ENCODE measurements around the gene DNMT3B. TPM values are rescaled to one million over a fixed set of nuclear protein-coding genes. Genes with fewer than 3 reads are reported as not detected.

DNMT3B gene
- polyA plus RNA-seq, 3 donors = 0.39 to 0.44 TPM; not detected in 1

DNA sequence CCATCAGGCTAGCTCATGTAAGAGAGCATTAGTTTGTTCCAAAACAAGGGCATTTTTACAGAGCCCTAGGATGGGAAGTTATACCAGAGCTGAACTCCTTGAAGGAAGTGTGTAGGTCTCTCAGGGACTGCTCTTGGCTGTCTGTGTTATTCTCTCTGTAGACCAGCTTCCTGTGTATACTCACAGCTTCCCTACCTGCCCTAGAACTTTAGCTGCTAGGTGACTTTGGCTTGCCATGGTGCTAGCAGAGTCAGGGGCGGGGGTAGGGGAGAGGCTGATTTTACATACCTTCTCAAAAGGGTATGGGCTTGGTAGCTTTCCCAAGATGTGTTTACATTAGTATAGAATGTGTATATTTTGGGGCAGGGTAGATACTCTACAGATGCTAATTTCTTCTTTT lies 75.0 kb downstream of the DNMT3B start:
- Histone ChIP-seq H3K79me2 (ENCODE audit: insufficient read depth, low read length) (peaks cover 68% of the 10 kb centered on the region), H4K20me1 (ENCODE audit: insufficient read depth, low read length) (peaks cover 87% of the 10 kb centered on the region), H3K9ac (ENCODE audit: insufficient read depth, low read length, poor library complexity, severe bottlenecking) (no peak overlapping the region), H2AFZ (ENCODE audit: insufficient read depth, low read depth, low read length, poor library complexity, severe bottlenecking) (no peak overlapping the region), H3K27me3 (ENCODE audit: control insufficient read depth in 2 of 2, insufficient read depth in 2 of 2, low read length in 2 of 2) (no peaks in the 10 kb centered on the region), H3K27ac (ENCODE audit: low read depth in 1 of 2, low read length in 2 of 2) (peak overlapping the region in 1 of 2 donors; percentile 40), H3K4me2 (replicated peaks; ENCODE audit: extremely low read depth, low read length, poor library complexity, severe bottlenecking) (no peak overlapping the region), H3K4me3 (replicated peaks in 1 of 3; ENCODE audit: low read depth in 2 of 3, low read length in 3 of 3) (no peak overlapping the region), H3K9me3 (replicated peaks in 1 of 2; ENCODE audit: control insufficient read depth in 1 of 2, insufficient read depth in 1 of 2, low read length in 2 of 2) (no peaks in the 10 kb centered on the region), H3K4me1 (ENCODE audit: control insufficient read depth in 1 of 2, insufficient read depth in 2 of 2, low read length in 2 of 2) (no peaks in the 10 kb centered on the region), H3K36me3 (replicated peaks in 1 of 2; ENCODE audit: control insufficient read depth in 1 of 2, insufficient read depth in 2 of 2, low read length in 2 of 2) (peaks cover 79 to 94% of the 10 kb centered on the region in 2 donors)
- H3K36me3 Mint-ChIP-seq = peaks cover 62 to 97% of the 10 kb centered on the region in 2 donors
- DNase-seq = no peak
- peaks cover 0 to 1% (median 0%) of the 10 kb centered on the region in 3 donors for H3K27me3 Mint-ChIP-seq (ENCODE audit: low read depth in 3 of 3)
- H3K4me1 Mint-ChIP-seq = no peaks in the 10 kb centered on the region
- peaks cover 0 to 2% (median 0%) of the 10 kb centered on the region in 7 donors for H3K9me3 Mint-ChIP-seq
- no peak overlapping the region for H3K27ac Mint-ChIP-seq
- no peak overlapping the region for H3K4me3 Mint-ChIP-seq
- TF ChIP-seq, protein P1, sequence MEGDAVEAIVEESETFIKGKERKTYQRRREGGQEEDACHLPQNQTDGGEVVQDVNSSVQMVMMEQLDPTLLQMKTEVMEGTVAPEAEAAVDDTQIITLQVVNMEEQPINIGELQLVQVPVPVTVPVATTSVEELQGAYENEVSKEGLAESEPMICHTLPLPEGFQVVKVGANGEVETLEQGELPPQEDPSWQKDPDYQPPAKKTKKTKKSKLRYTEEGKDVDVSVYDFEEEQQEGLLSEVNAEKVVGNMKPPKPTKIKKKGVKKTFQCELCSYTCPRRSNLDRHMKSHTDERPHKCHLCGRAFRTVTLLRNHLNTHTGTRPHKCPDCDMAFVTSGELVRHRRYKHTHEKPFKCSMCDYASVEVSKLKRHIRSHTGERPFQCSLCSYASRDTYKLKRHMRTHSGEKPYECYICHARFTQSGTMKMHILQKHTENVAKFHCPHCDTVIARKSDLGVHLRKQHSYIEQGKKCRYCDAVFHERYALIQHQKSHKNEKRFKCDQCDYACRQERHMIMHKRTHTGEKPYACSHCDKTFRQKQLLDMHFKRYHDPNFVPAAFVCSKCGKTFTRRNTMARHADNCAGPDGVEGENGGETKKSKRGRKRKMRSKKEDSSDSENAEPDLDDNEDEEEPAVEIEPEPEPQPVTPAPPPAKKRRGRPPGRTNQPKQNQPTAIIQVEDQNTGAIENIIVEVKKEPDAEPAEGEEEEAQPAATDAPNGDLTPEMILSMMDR (IDR thresholded peaks at IDR 0.05) = no peak
- intact Hi-C loops (cut with micrococcal nuclease) = no loop called here
- WGBS (ENCODE audit: insufficient coverage) = 100% methylated on average over 1 of the region's 1 CpG

DNA sequence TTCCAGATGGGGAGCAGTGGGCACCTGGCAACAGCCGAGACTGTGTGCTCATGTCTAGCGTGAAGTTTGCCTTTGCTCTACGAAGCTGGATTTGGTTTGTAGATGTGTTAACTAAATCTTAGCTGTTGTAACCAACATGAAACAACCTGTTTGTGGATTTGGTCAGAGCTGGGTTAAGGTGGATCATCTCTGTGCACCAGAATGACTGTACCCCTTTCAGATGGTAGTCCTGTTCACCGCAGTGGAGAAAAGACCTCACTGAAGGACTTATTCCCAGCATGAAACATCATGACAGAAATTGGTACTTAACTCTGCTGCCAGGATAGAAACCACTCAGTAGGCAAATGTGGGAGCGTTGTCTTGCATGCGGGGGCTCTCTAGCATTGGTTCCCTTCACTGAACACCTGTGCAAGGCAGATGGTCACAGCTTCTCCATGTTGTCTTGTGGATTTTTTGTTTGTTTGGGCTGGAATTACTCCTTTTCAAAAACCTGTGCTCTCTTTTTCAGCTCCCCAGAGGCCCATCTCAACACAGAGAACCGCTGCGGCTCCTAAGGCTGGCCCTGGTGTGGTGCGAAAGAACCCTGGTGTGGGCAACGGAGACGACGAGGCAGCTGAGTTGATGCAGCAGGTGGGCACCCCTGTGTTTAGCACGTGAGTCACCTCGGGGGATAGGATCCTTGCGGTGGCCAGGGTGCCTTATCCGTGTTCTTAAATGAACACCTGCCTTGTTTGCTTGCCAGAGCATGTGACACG lies 77.2 kb downstream of the DNMT3B start:
- H3K4me2 ChIP-seq (replicated peaks; ENCODE audit: extremely low read depth, low read length, poor library complexity, severe bottlenecking) = no peak overlapping the region
- H3K79me2 ChIP-seq (ENCODE audit: insufficient read depth, low read length) = peaks cover 68% of the 10 kb centered on the region
- H3K36me3 Mint-ChIP-seq = peaks cover 67 to 98% of the 10 kb centered on the region in 2 donors
- H3K36me3 ChIP-seq (replicated peaks in 1 of 2; ENCODE audit: control insufficient read depth in 1 of 2, insufficient read depth in 2 of 2, low read length in 2 of 2) = peaks cover 86 to 97% of the 10 kb centered on the region in 2 donors
- intact Hi-C loops (cut with micrococcal nuclease) = no loop called here
- H3K27me3 ChIP-seq (ENCODE audit: control insufficient read depth in 2 of 2, insufficient read depth in 2 of 2, low read length in 2 of 2) = no peaks in the 10 kb centered on the region
- H3K27ac ChIP-seq (ENCODE audit: low read depth in 1 of 2, low read length in 2 of 2) = peak overlapping the region in 1 of 2 donors; percentile 32
- peaks cover 0 to 1% (median 0%) of the 10 kb centered on the region in 3 donors for H3K27me3 Mint-ChIP-seq (ENCODE audit: low read depth in 3 of 3)
- peaks cover 89% of the 10 kb centered on the region for H4K20me1 ChIP-seq (ENCODE audit: insufficient read depth, low read length)
- H3K4me3 Mint-ChIP-seq = no peak overlapping the region
- no peak overlapping the region for H3K9ac ChIP-seq (ENCODE audit: insufficient read depth, low read length, poor library complexity, severe bottlenecking)
- no peaks in the 10 kb centered on the region for H3K9me3 ChIP-seq (replicated peaks in 1 of 2; ENCODE audit: control insufficient read depth in 1 of 2, insufficient read depth in 1 of 2, low read length in 2 of 2)
- H2AFZ ChIP-seq (ENCODE audit: insufficient read depth, low read depth, low read length, poor library complexity, severe bottlenecking) = no peak overlapping the region
- no peaks in the 10 kb centered on the region for H3K4me1 ChIP-seq (ENCODE audit: control insufficient read depth in 1 of 2, insufficient read depth in 2 of 2, low read length in 2 of 2)
- TF ChIP-seq, protein P1 (IDR thresholded peaks at IDR 0.05) = no peak
- peaks cover 0 to 2% (median 0%) of the 10 kb centered on the region in 7 donors for H3K9me3 Mint-ChIP-seq
- WGBS (ENCODE audit: insufficient coverage) = 96% methylated on average over 15 of the region's 17 CpGs
- no peaks in the 10 kb centered on the region for H3K4me1 Mint-ChIP-seq
- DNase-seq = no peak
- H3K27ac Mint-ChIP-seq = peak overlapping the region in 3 of 7 donors; percentile 19 to 32 (median 27)
- H3K4me3 ChIP-seq (replicated peaks in 1 of 3; ENCODE audit: low read depth in 2 of 3, low read length in 3 of 3) = no peak overlapping the region
